Astrocyte of the cerebellum (primary cell): Measurements from ENCODE around the gene TIE1.
A peak's percentile ranks its signal among the peaks of the same experiment; 100 is the strongest.

Experiments
- DNase-seq: peaks from one replicate; pipeline ENCODE4 v3.0.0-alpha.2; 2011; ENCODE audit warnings: low read depth
- H3K4me3 ChIP-seq: 2 replicates; pipeline ENCODE4 v1.5.1; 2011; ENCODE audit warnings: mild to moderate bottlenecking, low read depth, low read length, moderate library complexity
- in situ Hi-C: cut with HindIII; loops from 2 replicates; pipeline ENCODE4 v1.10.0; 2017; ENCODE audit warnings: low sequenced_read_pairs
- TF ChIP-seq, protein P1 (sequence below): IDR thresholded peaks from 2 replicates; pipeline ENCODE4 v1.5.1; 2012; ENCODE audit warnings: low read length, low read depth, moderate library complexity, mild to moderate bottlenecking; ENCODE audit errors: missing control alignments

TIE1 gene

DNA sequence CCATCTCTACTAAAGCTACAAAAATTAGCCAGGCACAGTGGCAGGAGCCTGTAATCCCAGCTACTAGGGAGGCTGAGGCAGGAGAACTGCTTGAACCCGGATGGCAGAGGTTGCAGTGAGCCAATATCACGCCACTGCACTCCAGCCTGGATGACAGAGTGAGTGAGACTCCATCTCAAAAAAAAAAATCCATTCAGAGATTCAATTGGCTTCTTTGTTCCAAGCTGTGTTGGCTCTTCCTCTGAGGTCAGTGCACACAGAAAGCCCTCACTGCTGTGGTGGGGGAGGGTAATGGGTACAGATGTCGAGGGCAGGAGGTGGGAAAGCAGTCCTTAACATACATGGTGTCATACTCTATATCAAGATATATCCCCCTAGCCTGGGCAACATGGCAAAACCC, 14.7 kb downstream of the TIE1 start:
- DNase-seq: no peak
- in situ Hi-C loops: no loop called here
- no peak overlapping the region for H3K4me3 ChIP-seq
- TF ChIP-seq, protein P1, sequence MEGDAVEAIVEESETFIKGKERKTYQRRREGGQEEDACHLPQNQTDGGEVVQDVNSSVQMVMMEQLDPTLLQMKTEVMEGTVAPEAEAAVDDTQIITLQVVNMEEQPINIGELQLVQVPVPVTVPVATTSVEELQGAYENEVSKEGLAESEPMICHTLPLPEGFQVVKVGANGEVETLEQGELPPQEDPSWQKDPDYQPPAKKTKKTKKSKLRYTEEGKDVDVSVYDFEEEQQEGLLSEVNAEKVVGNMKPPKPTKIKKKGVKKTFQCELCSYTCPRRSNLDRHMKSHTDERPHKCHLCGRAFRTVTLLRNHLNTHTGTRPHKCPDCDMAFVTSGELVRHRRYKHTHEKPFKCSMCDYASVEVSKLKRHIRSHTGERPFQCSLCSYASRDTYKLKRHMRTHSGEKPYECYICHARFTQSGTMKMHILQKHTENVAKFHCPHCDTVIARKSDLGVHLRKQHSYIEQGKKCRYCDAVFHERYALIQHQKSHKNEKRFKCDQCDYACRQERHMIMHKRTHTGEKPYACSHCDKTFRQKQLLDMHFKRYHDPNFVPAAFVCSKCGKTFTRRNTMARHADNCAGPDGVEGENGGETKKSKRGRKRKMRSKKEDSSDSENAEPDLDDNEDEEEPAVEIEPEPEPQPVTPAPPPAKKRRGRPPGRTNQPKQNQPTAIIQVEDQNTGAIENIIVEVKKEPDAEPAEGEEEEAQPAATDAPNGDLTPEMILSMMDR: no peak

DNA sequence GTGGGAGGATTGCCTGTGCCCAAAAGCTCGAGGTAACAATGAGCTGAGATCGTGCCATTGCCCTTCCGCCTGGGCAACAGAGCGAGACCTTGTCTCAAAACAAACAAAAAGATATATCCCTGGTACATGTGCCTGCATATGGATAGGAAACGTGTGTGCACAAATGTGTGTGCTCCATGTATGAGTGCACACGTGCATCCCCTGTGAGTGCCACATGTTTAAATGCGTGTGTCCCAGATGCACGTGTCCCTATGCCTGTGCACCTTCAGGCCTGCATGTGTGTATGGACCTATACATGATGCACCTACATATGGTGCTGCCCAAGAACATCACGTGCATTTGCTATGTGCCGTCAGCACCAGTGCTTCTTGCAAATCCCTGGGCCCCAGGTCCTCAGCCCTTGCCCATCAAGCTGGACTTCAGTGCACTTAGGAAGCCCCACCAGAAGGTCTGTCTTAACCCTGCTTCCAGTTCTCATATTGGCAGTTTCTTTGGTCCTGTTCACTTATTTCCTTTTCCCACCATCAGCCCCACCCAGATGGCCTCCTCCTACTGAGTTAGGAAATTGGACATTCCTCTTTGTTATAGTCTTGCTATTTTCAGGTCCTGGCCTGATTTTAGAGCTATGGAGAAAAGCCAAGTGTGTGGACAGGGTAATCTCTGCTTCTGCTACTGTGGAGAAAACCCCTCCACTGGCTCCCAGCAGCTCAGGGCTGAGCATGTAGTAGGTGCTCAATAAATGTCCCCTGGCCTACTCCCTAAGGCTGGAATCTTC, 15.4 kb downstream of the TIE1 start:
- in situ Hi-C loops: no loop called here
- TF ChIP-seq, protein P1: no peak
- no peak overlapping the region for H3K4me3 ChIP-seq
- DNase-seq: no peak

DNA sequence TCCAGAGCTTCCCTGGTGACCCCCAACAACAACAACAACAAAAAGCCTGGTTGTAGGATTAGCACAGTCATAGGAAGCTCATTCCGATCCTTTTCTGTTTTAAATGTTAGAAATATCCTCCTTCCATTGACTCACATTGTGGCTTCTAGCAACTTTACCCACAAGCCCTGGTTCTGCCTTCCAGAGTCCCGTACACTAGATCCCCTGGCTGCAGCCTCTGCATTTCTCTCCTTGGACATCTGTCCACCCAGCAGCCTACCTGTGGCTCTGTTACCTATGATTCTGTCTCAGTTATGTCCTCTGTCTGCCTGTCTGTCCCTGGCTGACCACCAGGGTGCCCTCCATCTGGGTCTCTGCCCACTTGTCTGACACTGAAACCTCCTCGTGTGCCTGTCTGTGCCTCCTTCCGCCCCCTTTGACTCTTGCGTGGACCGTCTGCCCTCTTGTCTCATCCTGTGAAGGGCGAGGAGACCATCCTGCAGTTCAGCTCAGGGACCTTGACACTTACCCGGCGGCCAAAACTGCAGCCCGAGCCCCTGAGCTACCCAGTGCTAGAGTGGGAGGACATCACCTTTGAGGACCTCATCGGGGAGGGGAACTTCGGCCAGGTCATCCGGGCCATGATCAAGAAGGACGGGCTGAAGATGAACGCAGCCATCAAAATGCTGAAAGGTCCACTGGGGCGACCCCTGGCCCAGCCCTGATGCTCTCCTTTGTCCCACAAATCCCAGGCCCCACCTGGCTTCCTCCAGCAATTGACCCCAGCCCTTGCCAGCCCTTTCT, 16.1 kb downstream of the TIE1 start:
- no peak for DNase-seq
- TF ChIP-seq, protein P1: peak; percentile 24
- H3K4me3 ChIP-seq: no peak overlapping the region
- in situ Hi-C loops: no loop called here

DNA sequence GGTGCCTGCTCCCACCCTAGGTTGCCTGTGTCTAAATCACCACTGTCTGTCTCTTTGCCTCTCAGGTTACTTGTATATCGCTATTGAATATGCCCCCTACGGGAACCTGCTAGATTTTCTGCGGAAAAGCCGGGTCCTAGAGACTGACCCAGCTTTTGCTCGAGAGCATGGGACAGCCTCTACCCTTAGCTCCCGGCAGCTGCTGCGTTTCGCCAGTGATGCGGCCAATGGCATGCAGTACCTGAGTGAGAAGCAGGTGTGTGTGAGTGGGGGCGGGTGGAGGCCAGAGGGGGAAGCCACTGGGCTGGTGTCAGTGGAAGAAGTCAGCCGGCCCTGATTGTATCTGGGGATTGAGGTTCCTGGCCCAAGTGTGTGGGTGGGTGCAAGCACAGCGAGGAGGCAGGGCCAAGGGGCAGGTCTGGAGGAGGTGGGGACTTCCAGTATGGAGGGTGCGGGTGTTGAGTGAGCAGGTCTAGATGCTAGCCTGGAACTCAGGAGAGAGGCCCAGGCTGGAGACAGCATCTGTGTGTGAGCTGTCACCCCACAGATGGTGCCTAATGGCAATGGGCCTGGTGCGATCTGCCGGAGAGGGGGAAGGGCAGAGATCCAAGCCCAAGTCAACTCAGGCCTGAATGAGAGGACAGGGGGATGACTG, 17.2 kb downstream of the TIE1 start:
- no peak overlapping the region for H3K4me3 ChIP-seq
- DNase-seq: no peak
- TF ChIP-seq, protein P1: no peak
- in situ Hi-C loops: no loop called here

DNA sequence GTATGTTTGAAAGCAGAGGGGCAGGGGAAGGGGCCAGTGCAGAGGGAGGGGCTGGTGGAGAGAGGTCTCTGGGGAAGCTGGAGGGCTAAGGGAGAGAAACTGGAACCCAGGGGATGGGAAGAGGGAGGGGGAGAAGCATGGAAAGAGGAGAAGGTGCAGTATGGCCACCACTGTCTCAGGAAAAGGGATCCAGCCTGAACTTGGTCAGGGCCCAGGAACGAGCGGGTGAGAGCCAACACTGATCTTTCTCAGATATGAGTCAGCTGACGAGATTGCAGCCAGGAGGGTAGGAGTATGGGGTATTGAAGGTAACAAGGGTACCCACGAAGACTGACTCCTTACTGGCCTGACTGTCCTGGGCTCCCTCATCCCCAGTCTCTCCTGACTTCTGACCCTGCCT, 18.0 kb downstream of the TIE1 start:
- TF ChIP-seq, protein P1: no peak
- in situ Hi-C loops: no loop called here
- no peak for DNase-seq
- H3K4me3 ChIP-seq: no peak overlapping the region

DNA sequence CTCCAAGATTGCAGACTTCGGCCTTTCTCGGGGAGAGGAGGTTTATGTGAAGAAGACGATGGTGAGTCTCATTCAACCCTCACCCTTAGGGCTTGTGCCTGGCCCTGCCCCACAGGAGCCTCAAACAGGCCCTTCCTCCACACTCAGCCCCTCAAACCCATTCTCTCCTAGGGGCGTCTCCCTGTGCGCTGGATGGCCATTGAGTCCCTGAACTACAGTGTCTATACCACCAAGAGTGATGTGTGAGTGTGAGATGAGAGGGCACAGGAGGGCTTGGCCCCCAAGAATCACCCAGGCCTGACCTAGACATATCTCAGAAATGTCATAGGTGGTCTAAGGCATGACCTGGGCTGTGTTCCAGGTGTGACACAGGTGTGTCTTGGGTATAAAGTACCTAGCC, 18.5 kb downstream of the TIE1 start:
- in situ Hi-C loops: no loop called here
- TF ChIP-seq, protein P1: no peak
- H3K4me3 ChIP-seq: no peak overlapping the region
- DNase-seq: no peak
